ENCODE results near the gene CD40.

Gene CD40

GRCh38 chr20:46107061-46107460 is 11.1 kb upstream of the CD40 start:
- H3K4me3 ChIP-seq (ENCODE audit: low read depth, low read length): no peak overlapping the region
- TF ChIP-seq, protein P1, sequence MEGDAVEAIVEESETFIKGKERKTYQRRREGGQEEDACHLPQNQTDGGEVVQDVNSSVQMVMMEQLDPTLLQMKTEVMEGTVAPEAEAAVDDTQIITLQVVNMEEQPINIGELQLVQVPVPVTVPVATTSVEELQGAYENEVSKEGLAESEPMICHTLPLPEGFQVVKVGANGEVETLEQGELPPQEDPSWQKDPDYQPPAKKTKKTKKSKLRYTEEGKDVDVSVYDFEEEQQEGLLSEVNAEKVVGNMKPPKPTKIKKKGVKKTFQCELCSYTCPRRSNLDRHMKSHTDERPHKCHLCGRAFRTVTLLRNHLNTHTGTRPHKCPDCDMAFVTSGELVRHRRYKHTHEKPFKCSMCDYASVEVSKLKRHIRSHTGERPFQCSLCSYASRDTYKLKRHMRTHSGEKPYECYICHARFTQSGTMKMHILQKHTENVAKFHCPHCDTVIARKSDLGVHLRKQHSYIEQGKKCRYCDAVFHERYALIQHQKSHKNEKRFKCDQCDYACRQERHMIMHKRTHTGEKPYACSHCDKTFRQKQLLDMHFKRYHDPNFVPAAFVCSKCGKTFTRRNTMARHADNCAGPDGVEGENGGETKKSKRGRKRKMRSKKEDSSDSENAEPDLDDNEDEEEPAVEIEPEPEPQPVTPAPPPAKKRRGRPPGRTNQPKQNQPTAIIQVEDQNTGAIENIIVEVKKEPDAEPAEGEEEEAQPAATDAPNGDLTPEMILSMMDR (IDR thresholded peaks at IDR 0.05; ENCODE audit: insufficient read depth, low read depth, low read length, missing control alignments): no peak

GRCh38 chr20:46108435-46108841 is 9.7 kb upstream of the CD40 start:
- H3K4me3 ChIP-seq (ENCODE audit: low read depth, low read length): peak overlapping the region; percentile 39
- peak; percentile 93 for DNase-seq (ENCODE audit: low read depth)
- TF ChIP-seq, protein P1 (IDR thresholded peaks at IDR 0.05; ENCODE audit: insufficient read depth, low read depth, low read length, missing control alignments): peak; percentile 24

More at GRCh38 chr20:46107061-46107460, 11.1 kb upstream of the CD40 start:
- DNase-seq (ENCODE audit: low read depth): no peak

DNA sequence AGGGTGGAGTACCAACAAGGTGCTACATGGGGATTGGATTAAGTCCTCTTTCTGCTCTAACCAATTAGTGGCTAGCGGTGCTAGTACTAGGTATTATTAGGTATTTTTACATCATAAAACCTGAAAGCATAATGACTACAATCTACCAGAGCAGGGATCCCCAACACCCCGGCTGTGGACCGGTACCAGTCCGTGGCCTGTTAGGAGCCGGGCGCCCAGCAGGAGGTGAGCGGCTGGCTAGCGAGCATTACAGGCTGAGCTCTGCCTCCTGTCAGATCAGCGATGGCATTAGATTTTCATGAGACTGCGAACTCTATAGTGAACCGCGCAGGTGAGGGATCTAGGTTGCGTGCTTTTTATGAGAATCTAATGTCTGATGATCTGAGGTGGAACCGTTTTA is 9.1 kb upstream of the CD40 start:
- DNase-seq (ENCODE audit: low read depth): no peak
- TF ChIP-seq, protein P1 (IDR thresholded peaks at IDR 0.05; ENCODE audit: insufficient read depth, low read depth, low read length, missing control alignments): no peak
- H3K4me3 ChIP-seq (ENCODE audit: low read depth, low read length): peak overlapping the region; percentile 39; the same call in 1 of the 2 replicates

- no peak overlapping the region for H3K4me3 ChIP-seq (ENCODE audit: low read depth, low read length)
- DNase-seq (ENCODE audit: low read depth): peak; percentile 89
- TF ChIP-seq, protein P1 (IDR thresholded peaks at IDR 0.05; ENCODE audit: insufficient read depth, low read depth, low read length, missing control alignments): no peak
These were observed 6.9 kb upstream of the CD40 start for GRCh38 chr20:46111028-46111835.

DNA sequence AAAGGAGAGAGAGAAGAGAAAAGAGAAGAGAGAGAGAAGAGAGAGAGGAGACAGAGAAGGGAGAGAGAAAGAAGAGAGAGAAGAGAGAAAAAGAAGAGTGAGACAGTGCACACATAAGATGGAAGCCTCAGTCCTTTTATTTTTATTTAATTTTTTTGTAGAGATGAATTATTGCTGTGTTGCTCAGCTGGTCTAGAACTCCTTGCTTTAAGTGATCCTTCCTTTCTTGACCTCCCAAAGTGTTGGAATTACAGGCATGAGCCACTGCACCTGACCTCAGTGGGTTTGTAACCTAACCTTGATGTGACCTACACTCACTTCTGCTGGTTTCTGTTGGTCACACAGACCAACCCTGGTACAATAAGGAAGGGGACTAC is 6.3 kb upstream of the CD40 start:
- TF ChIP-seq, protein P1 (IDR thresholded peaks at IDR 0.05; ENCODE audit: insufficient read depth, low read depth, low read length, missing control alignments): no peak
- no peak for DNase-seq (ENCODE audit: low read depth)
- no peak overlapping the region for H3K4me3 ChIP-seq (ENCODE audit: low read depth, low read length)

DNA sequence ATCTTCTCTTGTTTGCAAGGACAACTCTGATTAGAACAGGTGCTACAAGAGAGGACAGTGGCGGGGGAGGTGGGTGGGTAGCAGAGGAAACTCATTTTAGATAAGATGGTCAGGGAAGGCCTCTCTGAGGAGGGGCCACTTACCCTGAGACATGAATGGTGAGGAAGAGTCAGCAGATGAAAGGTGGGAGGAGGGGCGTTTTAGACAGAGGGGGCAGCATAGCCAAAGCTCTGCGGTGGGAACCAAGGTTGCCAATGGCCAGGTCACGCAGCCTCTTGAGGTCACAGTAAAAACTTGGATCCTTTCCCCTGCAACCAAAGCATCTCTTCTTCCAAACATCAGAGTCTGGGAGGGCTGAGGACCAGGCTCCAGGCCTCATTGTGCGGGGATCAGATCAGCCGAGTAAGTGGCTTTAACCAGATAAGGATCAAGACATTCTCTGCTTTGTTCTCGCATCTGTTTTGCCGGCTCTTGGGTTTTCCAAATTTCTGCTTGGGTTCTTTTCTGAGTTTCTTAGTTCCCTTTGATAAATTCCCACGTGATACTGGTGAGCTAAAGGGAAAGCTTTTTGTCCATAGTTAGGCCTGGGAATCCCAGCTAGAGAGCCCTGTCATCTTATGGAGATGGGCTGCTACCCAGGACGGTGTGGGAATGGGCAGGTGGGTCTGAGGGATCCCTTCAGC is 5.5 kb upstream of the CD40 start:
- no peak for DNase-seq (ENCODE audit: low read depth)
- no peak overlapping the region for H3K4me3 ChIP-seq (ENCODE audit: low read depth, low read length)
- TF ChIP-seq, protein P1 (IDR thresholded peaks at IDR 0.05; ENCODE audit: insufficient read depth, low read depth, low read length, missing control alignments): no peak

All from GM12865 (cell line).